Smooth muscle cell of bladder (primary cell): Measurements from ENCODE around the gene SLC24A3. TPM values are rescaled to one million over a fixed set of nuclear protein-coding genes. Genes with fewer than 3 reads are reported as not detected.

Experiments
- total RNA-seq: library from RNA; depleted of rRNA; stranded (reverse); fragments of >200 nt; gene quantifications from 2 replicates; pipeline ENCODE4 v1.2.3, GENCODE V29; 2014

Gene SLC24A3
- 1.6 and 2.4 TPM in 2 replicates for total RNA-seq

DNA sequence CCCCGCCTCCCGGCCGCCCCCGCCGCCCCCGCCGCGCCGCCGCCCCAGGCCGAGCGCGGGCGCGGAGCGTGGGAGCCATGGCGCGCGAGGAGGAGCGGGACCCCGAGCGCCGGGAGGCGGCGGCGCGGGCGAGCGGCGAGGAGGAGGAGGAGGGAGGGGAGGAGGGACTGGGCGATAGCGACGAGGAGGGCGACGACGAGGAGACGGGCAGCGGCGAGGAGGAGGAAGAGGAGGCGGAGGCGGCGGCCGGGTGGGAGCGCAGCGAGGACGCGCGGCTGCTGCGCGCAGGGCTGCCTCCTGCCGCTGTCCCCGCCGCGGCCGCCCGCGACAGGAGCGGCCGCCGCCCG lies at the start of gene SLC24A3:
Gene SLC24A3 (plus strand): TSS at position 174 of the 347 bp plus-strand sequence.

DNA sequence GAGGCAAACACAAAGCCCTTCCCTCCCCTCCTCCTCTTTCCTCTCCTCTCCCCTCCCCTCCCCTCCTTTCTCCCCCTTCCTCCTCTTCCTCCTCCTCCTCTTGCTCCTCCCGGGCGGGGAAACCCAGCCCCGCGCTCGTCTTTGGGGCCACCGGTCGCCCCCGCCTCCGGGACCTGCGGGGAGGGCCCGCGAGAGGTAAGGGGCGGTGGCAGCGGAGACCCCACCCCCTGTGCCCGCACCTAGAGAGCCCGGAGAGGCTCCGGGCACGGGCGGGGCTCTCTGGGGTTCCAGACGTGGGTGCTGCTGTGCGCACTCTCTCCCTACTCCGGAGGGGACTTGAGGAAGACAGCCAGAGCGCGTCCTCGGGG lies 545.7 kb downstream of the SLC24A3 start, which contains the start of gene RIN2:
Gene RIN2 (plus strand): TSS at position 126 of the 368 bp plus-strand sequence. CDS start 131,344 bp downstream, outside the sequence.

